Raji (cell line): ENCODE measurements around the gene DGCR8.

Source experiments
- POLR2A ChIP-seq: IDR thresholded peaks from 2 replicates; pipeline ENCODE4 v1.6.1; 2011; ENCODE audit warnings: low read depth, low read length, control low read depth; ENCODE audit not compliant: insufficient read depth

Gene DGCR8

GRCh38 chr22:20117633-20118299 is 37.7 kb downstream of the DGCR8 start:
- no peak for TF ChIP-seq POLR2A

- no peak for TF ChIP-seq POLR2A
These were observed 38.4 kb downstream of the DGCR8 start for GRCh38 chr22:20118300-20119020.

DNA sequence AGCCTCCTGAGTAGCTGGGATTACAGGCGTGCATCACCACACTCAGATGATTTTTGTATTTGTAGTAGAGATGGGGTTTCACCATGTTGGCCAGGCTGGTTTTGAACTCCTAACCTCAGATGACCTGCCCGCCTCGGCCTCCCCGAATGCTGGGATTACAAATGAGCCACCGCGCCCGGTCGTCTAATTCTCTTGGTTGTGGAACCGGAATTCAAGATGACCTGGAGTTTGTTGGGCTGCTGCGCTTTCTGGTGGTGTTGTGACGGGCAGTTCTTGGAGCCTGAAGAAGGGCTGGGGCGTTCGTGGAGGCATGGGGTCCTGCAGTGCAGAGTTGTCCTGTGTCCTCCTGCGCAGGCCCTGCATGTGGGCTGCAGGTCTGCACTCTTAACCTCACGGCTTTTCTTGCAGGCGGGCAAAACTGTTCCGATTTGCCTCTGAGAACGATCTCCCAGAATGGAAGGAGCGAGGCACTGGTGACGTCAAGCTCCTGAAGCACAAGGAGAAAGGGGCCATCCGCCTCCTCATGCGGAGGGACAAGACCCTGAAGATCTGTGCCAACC is 41.9 kb downstream of the DGCR8 start:
- no peak for TF ChIP-seq POLR2A

DNA sequence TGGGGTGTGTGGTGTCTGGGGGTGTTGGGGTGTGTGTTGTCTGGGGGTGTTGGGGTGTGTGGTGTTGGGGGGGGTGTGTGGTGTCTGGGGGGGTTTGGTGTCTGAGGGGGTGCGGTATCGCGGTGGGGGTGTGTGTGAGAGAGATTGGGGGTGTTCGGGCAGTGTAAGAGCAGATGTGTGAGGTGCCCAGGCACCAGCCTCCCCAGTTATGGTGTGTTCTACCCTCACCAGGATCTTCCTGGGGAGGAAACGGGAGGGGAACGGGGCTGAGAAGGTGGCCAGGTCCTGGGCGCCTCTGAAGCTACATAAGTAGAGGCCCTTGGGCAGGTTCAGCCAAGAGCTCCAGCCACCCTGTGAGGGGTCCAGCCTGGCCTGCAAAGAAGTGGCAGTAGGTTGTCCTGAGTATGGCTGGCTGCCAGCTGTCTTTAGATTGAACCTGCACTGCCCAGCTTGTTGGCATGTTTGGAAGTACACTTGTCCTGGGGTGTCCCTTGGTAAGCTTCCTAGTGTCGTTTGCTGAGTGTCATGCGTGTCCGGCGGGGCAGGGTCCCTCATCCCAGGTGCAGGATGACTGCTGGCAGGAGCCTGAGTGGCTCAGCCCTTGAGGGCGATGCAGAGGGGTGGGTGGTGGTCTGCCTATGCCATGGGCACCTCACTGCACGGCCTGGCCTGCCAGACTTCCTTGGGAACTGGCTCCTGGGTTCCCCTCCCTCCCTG is 43.5 kb downstream of the DGCR8 start:
- no peak for TF ChIP-seq POLR2A

DNA sequence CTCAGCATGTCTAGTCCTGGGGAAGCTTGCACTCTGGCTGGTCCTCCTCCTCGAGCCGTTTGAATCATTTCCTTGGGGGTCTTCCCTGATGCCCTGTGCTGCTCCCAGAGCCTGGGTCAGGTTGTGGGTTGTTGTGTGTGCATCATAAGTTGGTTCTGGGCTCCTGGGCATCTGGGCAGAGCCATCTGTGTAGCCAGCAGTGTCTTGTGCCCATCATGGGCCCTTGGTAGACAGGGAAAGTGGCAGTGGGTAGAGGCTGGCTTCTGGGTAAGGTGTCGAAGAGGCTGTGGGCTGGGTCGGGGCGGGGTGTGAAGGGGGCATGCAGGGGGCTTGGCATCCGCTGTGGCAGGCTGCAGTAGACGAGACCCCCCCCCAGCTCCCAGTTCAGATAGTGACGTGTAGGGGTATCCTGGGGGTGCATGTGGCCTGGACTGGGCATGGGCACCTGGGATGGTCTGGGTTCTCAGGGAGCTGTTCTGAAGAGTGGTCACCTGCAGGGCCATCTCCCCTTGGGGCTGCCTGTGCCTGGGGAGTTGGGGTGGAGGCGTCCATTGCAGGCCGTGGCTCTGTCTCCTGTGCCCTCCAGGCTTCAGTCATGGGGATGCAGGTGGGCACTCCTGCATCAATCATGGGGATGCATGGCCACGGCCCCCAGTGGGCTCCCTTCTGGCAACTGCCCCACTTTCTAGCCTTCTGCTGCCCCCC is 44.2 kb downstream of the DGCR8 start:
- no peak for TF ChIP-seq POLR2A

GRCh38 chr22:20125201-20126174 is 45.4 kb downstream of the DGCR8 start:
- TF ChIP-seq POLR2A, result no peak

DNA sequence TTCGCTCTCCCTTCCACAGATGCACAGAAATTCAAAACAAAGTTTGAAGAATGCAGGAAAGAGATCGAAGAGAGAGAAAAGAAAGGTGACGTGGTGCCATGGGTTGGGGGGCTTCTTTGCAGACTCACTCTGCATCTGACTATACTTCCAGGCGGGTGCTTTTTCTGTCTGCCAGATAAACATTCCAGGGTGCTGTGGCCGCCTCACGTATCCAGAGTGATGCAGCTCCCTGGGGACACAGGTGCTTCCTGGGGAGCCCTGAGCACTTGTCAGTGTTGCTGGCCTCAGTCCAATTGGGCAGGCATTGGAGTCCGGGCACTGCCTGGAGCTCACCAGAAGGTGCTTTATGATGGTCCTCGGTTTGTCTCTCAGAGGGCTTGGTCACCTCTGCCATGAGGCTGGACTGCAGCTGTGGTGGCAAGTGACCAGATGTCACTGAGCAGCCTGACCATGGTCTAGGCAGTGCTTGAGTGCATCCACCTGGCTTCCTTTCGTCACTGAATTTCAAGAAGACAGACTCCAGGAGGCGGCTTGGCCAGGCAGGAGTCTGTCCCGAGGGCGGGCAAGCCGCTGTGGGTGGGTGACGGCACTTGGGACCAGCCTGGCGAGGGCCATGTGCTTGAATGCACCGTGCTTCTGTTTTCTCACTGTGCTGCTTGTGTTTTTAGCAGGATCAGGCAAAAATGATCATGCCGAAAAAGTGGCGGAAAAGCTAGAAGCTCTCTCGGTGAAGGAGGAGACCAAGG is 46.4 kb downstream of the DGCR8 start:
- no peak for TF ChIP-seq POLR2A

GRCh38 chr22:20127318-20127868 is 47.4 kb downstream of the DGCR8 start:
- no peak for TF ChIP-seq POLR2A

DNA sequence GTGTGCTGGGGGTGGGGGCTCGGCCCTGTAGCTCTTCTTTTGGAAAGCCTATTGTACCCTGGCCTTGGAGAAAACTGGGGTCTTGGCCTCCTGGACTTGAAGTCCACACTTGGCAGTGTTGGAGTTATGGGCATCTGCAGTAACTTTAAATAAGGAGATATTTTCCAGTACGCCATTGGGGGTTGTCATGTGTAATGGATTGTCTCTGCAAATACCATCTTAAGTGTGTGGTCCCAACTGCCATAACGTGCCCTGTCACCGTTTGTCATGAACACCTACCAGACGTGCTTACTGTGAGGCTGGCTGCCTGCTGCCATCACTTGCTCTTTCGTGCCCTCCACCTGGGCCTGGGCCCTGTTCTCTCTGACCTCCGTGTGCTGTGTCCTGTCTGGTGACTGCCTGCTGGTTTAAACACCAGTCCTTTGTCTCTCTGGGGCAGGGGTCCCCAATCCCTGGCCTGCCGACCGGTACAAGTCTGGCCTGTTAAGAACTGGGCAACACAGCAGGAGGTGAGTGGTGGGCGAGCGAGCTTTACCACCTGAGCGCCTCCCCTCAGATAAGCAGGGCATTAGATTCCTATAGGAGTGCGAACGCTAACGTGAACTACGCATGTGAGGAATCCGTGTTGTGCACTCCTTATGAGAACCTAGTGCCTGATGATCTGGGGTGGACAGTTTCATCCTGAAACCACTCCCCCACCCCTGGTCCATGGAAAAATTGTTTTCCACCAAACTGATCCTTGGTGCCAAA is 48.0 kb downstream of the DGCR8 start:
- TF ChIP-seq POLR2A, result no peak

GRCh38 chr22:20128619-20128901 is 48.5 kb downstream of the DGCR8 start:
- TF ChIP-seq POLR2A, result no peak

- TF ChIP-seq POLR2A, result no peak
These were observed 49.1 kb downstream of the DGCR8 start for GRCh38 chr22:20128902-20129746.

GRCh38 chr22:20129747-20130014 is 49.6 kb downstream of the DGCR8 start:
- no peak for TF ChIP-seq POLR2A

DNA sequence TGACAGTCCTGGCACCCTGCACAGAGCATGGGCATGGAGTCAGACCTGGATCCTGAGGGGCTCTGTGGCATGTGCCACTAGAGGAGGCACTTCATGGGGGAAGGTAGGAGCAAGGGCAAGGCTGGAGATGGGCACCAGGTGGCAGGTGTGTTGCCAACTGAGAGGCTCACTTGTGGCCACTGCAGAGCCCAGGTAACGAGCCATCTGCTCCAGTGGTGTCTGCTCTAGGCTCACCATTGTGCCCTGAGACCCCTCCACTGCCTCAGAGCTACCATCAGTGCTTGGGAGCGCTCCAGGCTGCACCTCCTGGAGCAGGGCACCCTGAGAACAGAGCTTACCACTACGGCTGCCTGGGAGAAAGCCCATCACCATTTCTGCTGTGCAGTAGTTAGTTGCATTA is 50.3 kb downstream of the DGCR8 start:
- no peak for TF ChIP-seq POLR2A
